HepG2 (cell line): ENCODE data around the gene HOXA7. TPM values are rescaled to one million over a fixed set of nuclear protein-coding genes. Genes with fewer than 3 reads are reported as not detected.

ENCODE experiments used
- ATAC-seq: fragments of 200-7000 bp; cut with Tn5 transposase; 3 replicates; pipeline ENCODE4 v1.9.1; 2020; ENCODE audit warnings: mild to moderate bottlenecking, moderate library complexity
- BruUV-seq: library from RNA; stranded (reverse); fragments of 400-500 nt; replicated peaks from 2 replicates; lab custom pipeline; 2021; lab: Mats Ljungman, UMichigan
- CTCF ChIA-PET: fragments of 300-600 bp; formaldehyde crosslinking; extraction: SDS; loops from one replicate; lab custom pipeline; 2021; ENCODE audit warnings: low total read pairs, inconsistent platforms, low intra/inter-chr PET ratio; lab: Yijun Ruan, JAX
- POLR2A ChIA-PET: fragments of 350-600 bp; sonication (Branson Sonifier 250); formaldehyde crosslinking; loops from one replicate; lab custom pipeline; 2020; ENCODE audit warnings: antibody characterized with exemption, inconsistent platforms; lab: Yijun Ruan, JAX
- DNase-seq: peaks from one replicate; pipeline ENCODE4 v3.0.0-alpha.2; 2015; ENCODE audit warnings: low spot score
- FAIRE-seq: peaks from 3 replicates; lab custom pipeline; 2011; peaks lifted over from hg19 to GRCh38; lab: Jason Lieb, UNC
- H2AFZ ChIP-seq: one replicate; pipeline ENCODE4 v1.6.1; 2011; ENCODE audit warnings: low read length, inconsistent platforms
- H3K27ac ChIP-seq: fragments of 300-600 bp; 3 replicates; pipeline ENCODE4 v1.8.0; 2011; ENCODE audit warnings: mixed run types, mild to moderate bottlenecking, mixed read lengths, low read length, inconsistent platforms; ENCODE audit not compliant: insufficient read depth; ENCODE audit errors: extremely low read length
- H3K27me3 ChIP-seq, 2 experiments: fragments of 200-600 bp in 1 of 2; 2 replicates in 1 of 2; 3 replicates in 1 of 2; pipeline versions ENCODE4 v1.6.0 to v1.8.0; 2011; ENCODE audit warnings: low read length in 2 of 2, mild to moderate bottlenecking in 2 of 2, moderate library complexity in 2 of 2, inconsistent platforms in 1 of 2; ENCODE audit not compliant: insufficient read depth in 2 of 2, control insufficient read depth in 1 of 2
- H3K36me3 ChIP-seq, 2 experiments: fragments of 200-600 bp in 1 of 2; replicated peaks in 1 of 2; 2 replicates in 1 of 2; 3 replicates in 1 of 2; pipeline versions ENCODE4 v1.5.1 to v1.8.0; 2011; ENCODE audit warnings: low read length in 2 of 2, inconsistent platforms in 1 of 2; ENCODE audit not compliant: insufficient read depth in 2 of 2, control insufficient read depth in 1 of 2
- H3K4me1 ChIP-seq: 2 replicates; pipeline ENCODE4 v1.5.1; 2012; ENCODE audit warnings: low read length, inconsistent platforms; ENCODE audit not compliant: insufficient read depth
- H3K4me2 ChIP-seq: 2 replicates; pipeline ENCODE4 v1.6.0; 2011; ENCODE audit warnings: low read depth, low read length, inconsistent platforms
- H3K4me3 ChIP-seq, 3 experiments: fragments of 200-600 bp in 1 of 3; sonication (generic), shearing (Covaris generic) in 1 of 3; replicated peaks in 1 of 3; 2 replicates each; pipeline ENCODE4 v1.5.1; 2011 to 2016; ENCODE audit warnings: low read length in 3 of 3, inconsistent platforms in 2 of 3, low read depth in 2 of 3, mild to moderate bottlenecking in 2 of 3, control low read depth in 1 of 3, mixed read lengths in 1 of 3; ENCODE audit not compliant: insufficient read depth in 1 of 3
- H3K79me2 ChIP-seq: one replicate; pipeline ENCODE4 v1.6.1; 2011; ENCODE audit warnings: low read length, inconsistent platforms; ENCODE audit not compliant: insufficient read depth
- H3K9ac ChIP-seq: 2 replicates; pipeline ENCODE4 v1.6.0; 2011; ENCODE audit warnings: mild to moderate bottlenecking, low read depth, low read length, inconsistent platforms; ENCODE audit not compliant: insufficient read depth
- H3K9me3 ChIP-seq: 2 replicates; pipeline ENCODE4 v1.5.1; 2012; ENCODE audit warnings: mild to moderate bottlenecking, low read length
- H4K20me1 ChIP-seq: 2 replicates; pipeline ENCODE4 v1.6.0; 2011; ENCODE audit warnings: inconsistent platforms, mild to moderate bottlenecking, low read length, moderate library complexity; ENCODE audit not compliant: insufficient read depth
- ARID2 ChIP-seq: sonication (generic); formaldehyde crosslinking; IDR thresholded peaks from 2 replicates; pipeline ENCODE4 v1.8.1; 2022; ENCODE audit warnings: mild to moderate bottlenecking, missing genetic modification reagents, borderline replicate concordance
- DBP ChIP-seq: sonication (generic); formaldehyde crosslinking; IDR thresholded peaks from 2 replicates; pipeline ENCODE4 v1.4.0; 2020; ENCODE audit warnings: missing genetic modification reagents; ENCODE audit errors: not compliant biosample characterization
- DR1 ChIP-seq: sonication (generic); formaldehyde crosslinking; IDR thresholded peaks from 2 replicates; pipeline ENCODE4 v1.8.0; 2021; ENCODE audit warnings: mild to moderate bottlenecking, missing genetic modification reagents, inconsistent platforms
- HNRNPLL ChIP-seq: fragments of 200-400 bp; formaldehyde crosslinking; IDR thresholded peaks from 2 replicates; pipeline ENCODE4 v1.6.1; 2017; ENCODE audit warnings: mild to moderate bottlenecking, low read depth, low read length; ENCODE audit not compliant: poor library complexity, severe bottlenecking
- NFAT5 ChIP-seq: sonication (generic); formaldehyde crosslinking; IDR thresholded peaks from 2 replicates; pipeline ENCODE4 v1.4.0; 2020; ENCODE audit warnings: missing genetic modification reagents
- NR2C2 ChIP-seq: sonication (generic); formaldehyde crosslinking; IDR thresholded peaks from 2 replicates; pipeline ENCODE4 v1.4.0; 2020; ENCODE audit warnings: missing genetic modification reagents, mild to moderate bottlenecking, moderate library complexity, borderline replicate concordance
- TARDBP ChIP-seq: sonication (generic); formaldehyde crosslinking; IDR thresholded peaks from 2 replicates; pipeline ENCODE4 v1.8.0; 2022; ENCODE audit warnings: mild to moderate bottlenecking, missing genetic modification reagents
- ZMAT3 ChIP-seq: sonication (generic); formaldehyde crosslinking; conservative IDR thresholded peaks from 2 replicates; pipeline ENCODE4 v1.7.0; 2021; ENCODE audit warnings: missing genetic modification reagents
- ZNF362 ChIP-seq: sonication (generic); formaldehyde crosslinking; IDR thresholded peaks from 2 replicates; pipeline ENCODE4 v1.4.0; 2020; ENCODE audit warnings: missing genetic modification reagents, mild to moderate bottlenecking, borderline replicate concordance
- WGBS: methylation state at CpG from one replicate; pipeline ENCODE4 v1.1.6; 2017; ENCODE audit warnings: low lambda C conversion rate; 5-methylcytosine and 5-hydroxymethylcytosine counted together
- in situ Hi-C: cut with HindIII; loops from 2 replicates; pipeline ENCODE4 v1.10.0; 2017; ENCODE audit warnings: low pct_unique_long_range_greater_than_20kb; ENCODE audit not compliant: extremely low pct_ligation_motif_present
- intact Hi-C: fragments of 100-400 bp; cut with micrococcal nuclease; formaldehyde crosslinking; loops from one replicate; pipeline ENCODE4 v1.10.0; 2022; ENCODE audit not compliant: unreplicated experiment
- polyA plus RNA-seq, 8 experiments: library from polyadenylated mRNA; depleted of rRNA in 3 of 8; stranded (reverse) in 7 of 8; unstranded in 1 of 8; fragments of >200 nt; fragmentation: Illumina TruSeq in 4 of 8; extraction: Trizol in 4 of 8; gene quantifications; 2 replicates each; pipeline versions ENCODE4 v1.2.1 to v1.2.3, GENCODE V29; 2011 to 2016; ENCODE audit warnings: low read depth in 4 of 8, missing spikeins in 1 of 8, mixed read lengths in 1 of 8; ENCODE audit not compliant: insufficient read depth in 1 of 8
- total RNA-seq, 5 experiments: library from RNA; depleted of rRNA; stranded (reverse); fragments of >200 nt; fragmentation: Illumina TruSeq; extraction: Trizol; gene quantifications; 2 replicates each; pipeline ENCODE4 v1.2.3, GENCODE V29; 2016; ENCODE audit warnings: low read depth in 1 of 5

HOXA7 gene
- total and polyA plus RNA-seq, 2 of the 13 experiments (the other 11 are each of a cell fraction or from before 2014, with no cell fraction given), result 0.05 TPM; not detected in 1

GRCh38 chr7:27166531-27167505, 10.3 kb upstream of the HOXA7 start (continued):
- no peak for TF ChIP-seq NFAT5 (CRISPR knock-in tag)
- no peak for TF ChIP-seq DR1 (CRISPR knock-in tag)

GRCh38 chr7:27165996-27166530, 9.6 kb upstream of the HOXA7 start:
- ChIA-PET CTCF (no interaction called here), POLR2A (no interaction called here)
- H3K4me1 ChIP-seq, result peaks cover 5% of the 10 kb centered on the region
- H3K27ac ChIP-seq, result no peak overlapping the region
- WGBS, result 73% methylated on average over 45 of the region's 46 CpGs
- H3K9me3 ChIP-seq, result no peaks in the 10 kb centered on the region
- H3K4me2 ChIP-seq, result no peak overlapping the region
- H3K27me3 ChIP-seq, result peaks cover 2 to 50% of the 10 kb centered on the region in 2 experiments
- H2AFZ ChIP-seq, result no peak overlapping the region
- no peak for DNase-seq
- no peak overlapping the region for H3K4me3 ChIP-seq
- intact Hi-C loops (no loop called here), in situ Hi-C loops (loop anchor here (25.0 kb wide), 1 partner anchor 1079 kb away; no protein-coding TSS in a partner anchor)
- FAIRE-seq, result no peak
- H4K20me1 ChIP-seq, result no peaks in the 10 kb centered on the region
- ATAC-seq, result no peak
- no TSS peak for BruUV-seq
- H3K9ac ChIP-seq, result no peak overlapping the region
- no peaks in the 10 kb centered on the region for H3K36me3 ChIP-seq
- no peaks in the 10 kb centered on the region for H3K79me2 ChIP-seq
- TF ChIP-seq ZNF362 (CRISPR knock-in tag), result no peak
- TF ChIP-seq ZMAT3 (CRISPR knock-in tag), result no peak
- no peak for TF ChIP-seq ARID2 (CRISPR knock-in tag)
- no peak for TF ChIP-seq DBP (CRISPR knock-in tag)
- TF ChIP-seq HNRNPLL, result no peak
- no peak for TF ChIP-seq TARDBP (CRISPR knock-in tag)
- TF ChIP-seq NR2C2 (CRISPR knock-in tag), result no peak
